ENCODE results near the gene MAPRE2.

GRCh38 chr18:35137632-35138031 lies 96.4 kb downstream of the MAPRE2 start:
- TF ChIP-seq, protein P1, sequence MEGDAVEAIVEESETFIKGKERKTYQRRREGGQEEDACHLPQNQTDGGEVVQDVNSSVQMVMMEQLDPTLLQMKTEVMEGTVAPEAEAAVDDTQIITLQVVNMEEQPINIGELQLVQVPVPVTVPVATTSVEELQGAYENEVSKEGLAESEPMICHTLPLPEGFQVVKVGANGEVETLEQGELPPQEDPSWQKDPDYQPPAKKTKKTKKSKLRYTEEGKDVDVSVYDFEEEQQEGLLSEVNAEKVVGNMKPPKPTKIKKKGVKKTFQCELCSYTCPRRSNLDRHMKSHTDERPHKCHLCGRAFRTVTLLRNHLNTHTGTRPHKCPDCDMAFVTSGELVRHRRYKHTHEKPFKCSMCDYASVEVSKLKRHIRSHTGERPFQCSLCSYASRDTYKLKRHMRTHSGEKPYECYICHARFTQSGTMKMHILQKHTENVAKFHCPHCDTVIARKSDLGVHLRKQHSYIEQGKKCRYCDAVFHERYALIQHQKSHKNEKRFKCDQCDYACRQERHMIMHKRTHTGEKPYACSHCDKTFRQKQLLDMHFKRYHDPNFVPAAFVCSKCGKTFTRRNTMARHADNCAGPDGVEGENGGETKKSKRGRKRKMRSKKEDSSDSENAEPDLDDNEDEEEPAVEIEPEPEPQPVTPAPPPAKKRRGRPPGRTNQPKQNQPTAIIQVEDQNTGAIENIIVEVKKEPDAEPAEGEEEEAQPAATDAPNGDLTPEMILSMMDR (IDR thresholded peaks at IDR 0.05), result no peak
- TF ChIP-seq POLR2A (IDR thresholded peaks at IDR 0.05), result no peak

All from lower leg skin (tissue), 3 donors.